Stimulated activated CD8-positive, alpha-beta memory T cell treated with anti-CD3 and anti-CD28 coated beads, Interleukin-7, amount 100 ng/mL, for 1 hour (primary cell): ENCODE measurements around the gene PAX7.
"Not testable (repeated sequence)": the region's sequence is repeated elsewhere in the genome, so short reads cannot be mapped to it uniquely, and the experiment has no call there.

ENCODE experiments used
- DNase-seq, 2 donors: peaks; one replicate each; pipeline ENCODE4 v3.0.0-alpha.2; 2020; ENCODE audit warnings: low read depth in 2 of 2

PAX7 gene

DNA sequence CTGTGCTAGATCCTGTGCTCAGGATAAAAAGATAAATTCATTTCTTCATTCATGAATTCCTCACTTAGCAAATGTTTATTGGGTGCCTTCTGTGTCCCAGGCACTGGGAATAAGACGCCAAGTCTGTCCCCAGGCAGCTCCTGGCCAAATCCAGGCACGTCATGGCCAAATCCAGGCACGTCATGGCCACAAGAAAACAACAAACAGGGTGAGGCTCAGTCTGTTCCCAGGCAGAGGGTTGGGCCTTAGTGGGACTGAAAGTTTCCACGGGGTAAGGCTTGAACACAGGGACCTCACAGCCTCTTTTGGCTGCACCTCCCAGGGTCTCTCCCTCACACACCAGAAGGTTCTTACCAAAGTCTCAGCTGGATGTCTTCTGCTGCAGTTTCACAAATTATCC, 95.7 kb downstream of the PAX7 start:
- no peak for DNase-seq

- DNase-seq = no peak
Observed at GRCh38 chr1:18727956-18728355, 97.3 kb downstream of the PAX7 start.

DNA sequence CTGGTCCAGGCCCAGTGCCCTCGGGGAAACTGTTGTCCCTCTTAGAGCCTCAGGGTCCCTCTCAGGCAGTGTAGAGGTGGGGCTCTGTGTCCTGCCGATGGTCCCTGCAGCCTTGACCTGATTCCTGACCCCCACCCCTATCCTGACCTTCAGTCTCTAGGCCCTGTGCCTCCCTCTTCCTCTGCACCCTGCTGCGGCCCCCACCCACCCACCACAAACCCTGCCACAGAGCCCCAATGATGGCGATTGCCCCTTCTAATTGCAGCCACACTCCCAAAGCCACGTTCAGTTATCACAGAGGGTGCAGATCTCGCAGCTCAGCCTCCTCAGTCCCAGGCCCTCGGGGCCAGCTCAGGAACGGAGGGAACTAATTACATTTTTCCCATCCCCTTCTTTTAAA, 99.7 kb downstream of the PAX7 start:
- no peak for DNase-seq

- DNase-seq = no peak
Observed at GRCh38 chr1:18731148-18731547, 100.5 kb downstream of the PAX7 start.

DNA sequence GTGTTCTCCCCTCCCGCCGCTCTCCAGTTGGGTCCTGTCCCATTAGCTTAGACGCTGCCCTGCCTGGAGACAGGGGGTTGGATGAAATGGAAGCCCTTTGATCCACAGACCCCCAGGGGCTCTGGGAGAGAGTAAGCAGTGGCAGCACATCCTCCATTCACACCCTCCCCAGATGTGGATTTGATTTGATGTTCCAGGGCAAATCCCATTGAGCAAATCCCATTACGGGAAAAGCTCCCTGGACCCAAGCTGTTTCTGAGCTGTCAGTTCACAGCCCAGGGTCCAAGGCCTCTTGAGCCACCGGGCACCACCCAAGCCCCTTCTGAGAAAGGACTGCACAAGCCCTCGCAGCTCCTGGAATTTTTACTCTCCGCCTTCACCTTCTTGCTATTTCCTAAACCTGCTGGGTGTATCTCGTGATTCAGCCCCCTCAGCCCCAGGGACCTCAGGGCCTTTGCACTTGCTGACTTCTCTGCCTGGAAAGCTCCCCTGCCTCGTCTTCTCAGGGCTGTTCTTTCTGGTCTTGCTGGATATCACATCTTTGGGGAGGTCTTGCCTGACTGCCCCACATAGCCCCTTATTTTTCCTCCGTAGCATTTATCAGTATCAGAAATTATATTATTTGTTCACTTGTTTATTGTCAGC, 101.1 kb downstream of the PAX7 start:
- no peak for DNase-seq

DNA sequence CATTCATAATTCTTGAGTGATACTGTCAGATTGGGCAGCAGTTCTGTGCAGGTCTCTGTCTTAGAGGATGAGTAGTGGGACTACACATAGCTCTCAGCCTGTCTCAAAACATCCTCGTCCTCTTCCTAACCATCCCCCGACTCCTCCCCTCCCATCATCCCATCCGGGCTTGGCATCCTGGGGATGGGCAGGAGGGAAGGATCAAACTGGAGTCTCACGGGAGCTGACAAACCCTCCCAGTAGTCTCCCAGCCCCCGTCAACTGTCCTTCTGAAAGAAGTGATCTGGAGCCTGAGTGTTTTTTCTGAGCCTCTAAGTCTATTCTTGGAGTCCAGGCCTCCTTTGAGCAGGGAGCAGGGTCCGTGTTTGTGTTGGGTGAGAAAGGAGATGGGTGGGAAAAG, 102.0 kb downstream of the PAX7 start:
- no peak for DNase-seq

- DNase-seq = no peak
Observed at GRCh38 chr1:18734001-18734400, 103.4 kb downstream of the PAX7 start.

GRCh38 chr1:18734461-18735223, 104.0 kb downstream of the PAX7 start:
- no peak for DNase-seq

DNA sequence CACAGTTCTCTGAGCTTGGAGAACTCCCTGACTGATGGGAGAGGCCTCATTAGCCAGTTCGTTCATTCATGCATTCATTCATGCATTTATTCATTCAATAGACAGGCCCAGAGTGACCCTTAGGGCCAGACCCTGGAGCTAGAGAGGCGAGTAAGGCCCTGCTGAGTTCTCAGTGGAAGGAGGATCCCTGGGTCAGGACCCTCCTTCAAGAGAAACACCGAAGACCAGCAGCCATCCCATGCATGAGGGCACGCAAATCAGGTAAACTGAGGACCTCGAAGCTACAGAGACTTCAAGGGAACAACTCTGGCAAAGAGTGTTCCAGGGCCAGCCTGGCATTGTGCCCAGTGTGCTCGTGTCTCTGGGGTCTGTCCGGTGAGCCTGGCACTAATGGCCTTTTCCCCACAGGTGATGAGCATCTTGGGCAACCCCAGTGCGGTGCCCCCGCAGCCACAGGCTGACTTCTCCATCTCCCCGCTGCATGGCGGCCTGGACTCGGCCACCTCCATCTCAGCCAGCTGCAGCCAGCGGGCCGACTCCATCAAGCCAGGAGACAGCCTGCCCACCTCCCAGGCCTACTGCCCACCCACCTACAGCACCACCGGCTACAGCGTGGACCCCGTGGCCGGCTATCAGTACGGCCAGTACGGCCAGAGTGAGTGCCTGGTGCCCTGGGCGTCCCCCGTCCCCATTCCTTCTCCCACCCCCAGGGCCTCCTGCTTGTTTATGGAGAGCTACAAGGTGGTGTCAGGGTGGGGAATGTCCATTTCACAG, 104.8 kb downstream of the PAX7 start:
- no peak for DNase-seq

GRCh38 chr1:18736958-18737357, 106.3 kb downstream of the PAX7 start:
- no peak for DNase-seq

DNA sequence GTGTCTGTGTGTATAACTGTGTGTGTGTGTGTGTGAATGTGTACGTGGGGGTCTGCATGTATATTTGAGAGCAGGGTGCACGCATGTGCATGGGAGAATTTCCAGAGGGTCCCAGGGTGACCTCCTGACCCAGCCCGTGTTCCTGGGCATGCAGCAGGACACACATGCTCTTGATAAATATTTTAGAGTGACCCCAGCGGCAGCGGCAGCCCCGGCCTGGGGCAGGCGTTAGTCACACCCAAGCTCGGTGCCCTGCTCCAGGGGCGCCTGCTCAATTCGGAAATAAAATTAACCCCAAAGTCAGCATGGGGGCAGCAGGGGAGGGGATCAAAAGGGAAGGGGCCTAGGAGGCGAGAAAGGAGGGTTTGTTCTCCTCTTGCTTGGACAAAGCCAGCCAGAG, 107.5 kb downstream of the PAX7 start:
- no peak for DNase-seq

GRCh38 chr1:18738617-18739016, 108.0 kb downstream of the PAX7 start:
- no peak for DNase-seq

GRCh38 chr1:18739408-18739807, 108.8 kb downstream of the PAX7 start:
- DNase-seq = no peak

DNA sequence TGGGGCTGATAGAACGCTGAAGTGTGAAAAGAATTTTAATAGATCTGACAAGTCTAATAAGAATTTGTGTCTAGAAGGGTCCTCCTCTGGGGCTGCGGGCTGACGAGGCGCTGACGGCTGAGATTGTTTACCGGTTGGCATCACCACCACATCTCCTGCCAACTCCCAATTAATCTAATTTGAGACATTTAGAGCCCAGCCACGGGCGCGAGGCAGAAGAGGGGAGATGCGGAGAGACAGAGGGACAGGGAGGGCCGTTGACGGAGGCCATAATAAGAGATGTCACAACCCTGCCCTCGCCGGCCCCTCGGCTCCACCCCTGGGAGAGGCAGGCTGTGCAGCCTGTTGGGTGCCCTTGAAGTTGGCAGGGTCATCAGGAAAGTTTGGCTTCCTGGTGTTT, 109.3 kb downstream of the PAX7 start:
- no peak for DNase-seq

DNA sequence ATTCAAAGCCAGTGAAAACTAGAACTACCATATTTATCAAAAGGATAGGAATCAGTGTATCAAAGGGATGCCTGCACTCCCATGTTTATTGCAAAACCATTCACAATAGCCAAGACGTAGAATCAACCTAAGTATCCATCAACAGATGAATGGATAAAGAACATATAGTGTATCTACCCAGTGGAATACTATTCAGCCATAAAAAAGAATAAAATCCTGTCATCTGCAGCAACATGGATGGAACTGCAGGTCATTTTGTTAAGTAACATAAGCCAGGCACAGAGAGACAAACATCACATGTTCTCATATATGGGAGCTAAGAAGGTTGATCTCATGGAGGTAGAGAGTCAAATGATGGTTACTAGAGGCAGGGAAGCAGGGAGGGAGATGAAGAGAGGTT, 110.0 kb downstream of the PAX7 start:
- DNase-seq = no peak

DNA sequence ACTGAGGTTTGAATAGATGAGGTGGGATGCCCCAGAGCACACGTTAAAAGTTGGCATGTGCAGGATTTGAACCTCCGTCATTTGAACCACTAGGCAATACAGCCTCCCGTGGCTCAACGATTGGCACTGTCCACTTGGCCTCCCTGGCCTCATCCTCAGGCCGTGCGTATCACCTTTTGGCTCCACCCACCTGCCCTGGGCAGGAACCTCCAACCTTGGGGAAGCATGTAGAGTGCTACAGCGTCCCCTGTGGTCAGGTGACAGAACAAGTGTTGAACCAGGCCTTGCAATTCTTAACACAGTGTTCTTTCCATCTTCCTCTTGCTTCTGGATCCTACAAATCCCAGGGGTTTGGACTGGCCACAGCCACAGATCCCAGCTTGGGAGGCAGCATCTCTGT, 112.6 kb downstream of the PAX7 start:
- DNase-seq = no peak

- DNase-seq = not testable (repeated sequence)
Observed at GRCh38 chr1:18744381-18744780, 113.7 kb downstream of the PAX7 start.

DNA sequence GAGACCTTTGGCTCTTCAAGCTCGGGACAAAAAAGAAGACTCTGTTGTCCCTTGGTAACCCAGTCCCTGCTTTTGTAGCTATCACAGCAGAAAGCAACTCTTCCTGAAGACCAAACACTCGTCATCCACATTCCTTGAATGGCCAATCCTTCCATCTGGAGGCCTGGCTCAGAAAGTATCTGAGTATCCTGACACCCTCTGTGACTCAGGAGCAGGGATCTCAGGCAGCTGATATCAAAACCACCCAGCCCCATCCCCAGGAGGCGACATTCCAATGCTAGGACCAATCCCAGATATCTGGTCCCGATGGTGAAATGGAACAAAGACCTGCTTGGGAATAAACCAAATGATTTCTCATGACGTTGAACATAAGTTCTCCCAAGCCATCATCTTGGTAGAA, 116.3 kb downstream of the PAX7 start:
- DNase-seq = no peak

DNA sequence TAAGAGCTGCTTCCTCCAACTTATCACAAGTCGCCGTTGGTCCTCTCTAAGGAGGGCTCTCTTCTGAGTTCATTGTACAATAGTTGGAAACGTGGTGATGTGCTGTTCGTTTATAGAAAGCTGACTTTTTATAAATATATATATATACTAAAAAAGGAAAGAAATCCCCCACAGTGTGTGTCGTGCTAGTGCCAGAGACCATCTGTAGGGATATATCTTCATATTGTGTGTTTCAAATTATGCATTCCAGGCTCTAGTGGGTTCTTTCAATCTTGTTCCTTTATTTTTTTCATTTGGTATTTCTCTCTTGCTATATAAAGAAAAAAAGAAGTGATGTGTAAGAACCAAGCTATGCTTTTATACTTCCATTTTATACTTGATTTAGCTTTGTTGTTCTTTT, 117.0 kb downstream of the PAX7 start:
- no peak for DNase-seq

DNA sequence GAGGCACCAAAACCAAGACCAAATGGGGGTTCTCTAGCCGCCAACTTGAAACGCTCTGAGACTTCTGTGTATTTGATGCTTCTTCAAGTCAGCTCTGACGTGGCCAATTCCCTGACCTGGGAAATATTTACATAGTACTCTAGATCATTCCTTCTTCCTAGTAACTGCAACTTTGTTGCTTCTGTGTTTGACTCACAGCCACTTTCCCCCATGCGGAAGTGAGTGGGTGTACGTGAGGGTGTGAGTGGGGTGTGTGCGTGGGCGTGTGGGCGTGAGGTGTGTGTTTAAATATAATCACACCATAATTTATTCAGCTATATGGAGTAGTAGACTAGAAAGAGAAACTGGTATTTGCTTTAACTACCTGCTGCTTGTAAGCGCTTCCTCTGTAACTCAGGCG, 117.8 kb downstream of the PAX7 start:
- DNase-seq = no peak

- no peak for DNase-seq
Observed at GRCh38 chr1:18749569-18749968, 118.9 kb downstream of the PAX7 start.

DNA sequence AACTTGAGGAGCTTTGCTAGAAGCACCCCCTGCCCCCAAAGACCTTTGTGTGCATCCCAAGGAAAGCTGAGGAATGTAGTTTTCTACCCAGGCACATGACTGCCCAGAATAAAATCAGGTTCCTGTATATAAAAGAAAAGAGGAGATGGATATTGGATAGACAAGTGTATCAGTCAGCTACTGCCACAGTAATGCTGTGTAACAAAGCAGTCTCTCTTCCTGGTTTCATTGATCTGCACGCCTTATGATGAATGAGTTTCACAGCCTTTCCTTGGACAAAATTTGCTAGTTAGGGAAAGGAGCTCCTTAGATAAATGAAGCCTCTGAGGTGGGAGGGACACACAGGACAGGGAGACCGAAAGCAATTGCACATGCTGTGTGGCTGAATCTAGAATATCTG, 120.0 kb downstream of the PAX7 start:
- no peak for DNase-seq

DNA sequence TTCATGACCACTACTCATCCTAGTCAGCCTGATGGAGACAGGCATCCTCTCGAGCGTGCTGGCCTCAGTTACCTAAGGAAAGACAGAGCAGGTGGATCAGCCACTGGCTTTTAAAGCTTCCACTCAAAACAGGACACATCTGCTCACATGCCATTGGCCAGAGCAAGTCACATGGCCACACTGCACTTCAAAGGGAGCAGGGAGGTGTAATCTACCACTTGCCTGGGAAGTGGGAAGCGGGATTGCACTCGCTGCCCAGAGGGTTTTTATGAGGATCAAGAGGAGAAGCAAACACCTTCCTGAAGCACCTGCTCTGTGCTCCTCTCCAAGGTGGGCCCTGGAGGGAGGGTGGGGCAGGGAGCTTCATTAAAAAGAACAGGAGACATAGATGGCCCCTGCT, 120.8 kb downstream of the PAX7 start:
- DNase-seq = no peak
